GM12872 (cell line): ENCODE results near the gene VCP.

Source experiments
- TF ChIP-seq, protein P1 (sequence below): IDR thresholded peaks from 3 replicates; pipeline ENCODE4 v1.5.1; 2011; ENCODE audit warnings: low read depth, mild to moderate bottlenecking, low read length, moderate library complexity; ENCODE audit not compliant: insufficient read depth

Gene VCP

GRCh38 chr9:35106343-35106730, 33.9 kb upstream of the VCP start:
- TF ChIP-seq, protein P1, sequence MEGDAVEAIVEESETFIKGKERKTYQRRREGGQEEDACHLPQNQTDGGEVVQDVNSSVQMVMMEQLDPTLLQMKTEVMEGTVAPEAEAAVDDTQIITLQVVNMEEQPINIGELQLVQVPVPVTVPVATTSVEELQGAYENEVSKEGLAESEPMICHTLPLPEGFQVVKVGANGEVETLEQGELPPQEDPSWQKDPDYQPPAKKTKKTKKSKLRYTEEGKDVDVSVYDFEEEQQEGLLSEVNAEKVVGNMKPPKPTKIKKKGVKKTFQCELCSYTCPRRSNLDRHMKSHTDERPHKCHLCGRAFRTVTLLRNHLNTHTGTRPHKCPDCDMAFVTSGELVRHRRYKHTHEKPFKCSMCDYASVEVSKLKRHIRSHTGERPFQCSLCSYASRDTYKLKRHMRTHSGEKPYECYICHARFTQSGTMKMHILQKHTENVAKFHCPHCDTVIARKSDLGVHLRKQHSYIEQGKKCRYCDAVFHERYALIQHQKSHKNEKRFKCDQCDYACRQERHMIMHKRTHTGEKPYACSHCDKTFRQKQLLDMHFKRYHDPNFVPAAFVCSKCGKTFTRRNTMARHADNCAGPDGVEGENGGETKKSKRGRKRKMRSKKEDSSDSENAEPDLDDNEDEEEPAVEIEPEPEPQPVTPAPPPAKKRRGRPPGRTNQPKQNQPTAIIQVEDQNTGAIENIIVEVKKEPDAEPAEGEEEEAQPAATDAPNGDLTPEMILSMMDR: no peak

DNA sequence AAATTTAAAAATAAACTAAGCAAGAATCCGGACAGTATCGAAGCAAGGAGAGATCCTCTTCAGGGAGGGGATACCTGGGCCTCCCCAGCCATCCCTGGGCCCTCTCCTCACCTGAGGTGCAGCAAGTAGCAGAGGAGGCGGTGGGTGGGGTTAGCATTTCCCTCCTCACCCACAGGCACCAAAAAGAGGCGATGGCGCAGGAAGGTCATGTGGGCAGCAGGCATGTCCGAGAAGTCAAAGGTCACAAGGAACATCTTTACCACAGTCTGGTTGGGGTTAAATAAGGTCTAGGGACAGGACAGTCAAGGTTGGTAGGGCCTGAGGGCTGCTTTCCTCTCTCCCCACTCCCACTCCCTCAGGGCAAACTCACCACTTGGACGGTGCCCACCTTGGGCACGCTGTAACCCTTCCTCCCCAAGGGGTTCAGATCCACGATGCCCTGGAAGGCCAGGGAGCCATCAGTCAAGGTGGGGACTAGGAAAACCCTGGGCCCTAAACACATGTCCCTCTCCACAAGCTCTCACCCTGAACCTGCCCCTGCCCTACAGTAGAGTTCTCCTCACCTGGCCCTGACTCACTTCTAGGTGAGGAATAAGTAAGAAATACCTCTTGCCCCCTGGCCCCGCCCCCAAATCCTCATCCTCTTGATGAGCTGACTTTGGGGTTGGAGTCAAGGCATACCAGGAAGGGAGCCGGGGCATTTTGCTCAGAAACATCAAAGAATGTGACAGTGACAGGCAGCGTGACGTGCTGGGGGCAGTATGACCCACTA, 33.3 kb upstream of the VCP start:
- TF ChIP-seq, protein P1: no peak

DNA sequence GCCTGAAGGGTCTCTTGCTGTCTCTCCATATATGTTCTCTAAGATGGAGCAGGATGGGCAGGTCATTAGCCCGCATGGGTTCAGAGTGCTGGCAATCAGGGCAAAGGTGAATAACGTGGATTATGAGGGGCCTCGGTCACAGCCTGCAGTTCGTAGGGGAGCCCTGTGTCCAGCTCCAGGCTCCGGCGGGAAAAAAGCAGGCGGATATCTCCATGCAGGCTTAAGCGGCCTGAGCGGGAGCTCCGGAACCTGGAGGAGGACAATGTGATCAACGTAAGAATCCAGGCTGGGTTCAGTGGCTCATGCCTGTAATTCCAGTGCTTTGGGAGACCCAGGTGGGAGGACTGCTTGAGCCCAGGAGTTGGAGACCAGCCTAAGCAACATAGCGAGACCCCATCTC, 32.7 kb upstream of the VCP start:
- TF ChIP-seq, protein P1: no peak

GRCh38 chr9:35104586-35104985, 32.2 kb upstream of the VCP start:
- TF ChIP-seq, protein P1: no peak

GRCh38 chr9:35103660-35104191, 31.3 kb upstream of the VCP start:
- TF ChIP-seq, protein P1: no peak

GRCh38 chr9:35102769-35103659, 30.6 kb upstream of the VCP start, which contains the start of gene STOML2:
Gene STOML2 (minus strand): TSS chr9:35103131. CDS start chr9:35103094, 37 bp downstream.
- TF ChIP-seq, protein P1: no peak

GRCh38 chr9:35102465-35102768, 30.0 kb upstream of the VCP start:
- TF ChIP-seq, protein P1: no peak
